K562 (cell line): ENCODE measurements around the gene ZNF346. TPM values are rescaled to one million over a fixed set of nuclear protein-coding genes. Genes with fewer than 3 reads are reported as not detected.

ENCODE experiments used
- ATAC-seq: fragments of 200-7000 bp; cut with Tn5 transposase; 3 replicates; pipeline ENCODE4 v1.9.1; 2020; ENCODE audit warnings: moderate library complexity
- BruUV-seq: library from RNA; stranded (reverse); fragments of 400-500 nt; replicated peaks from 2 replicates; lab custom pipeline; 2021; lab: Mats Ljungman, UMichigan
- CTCF ChIA-PET: fragments of 300-600 bp; formaldehyde crosslinking; extraction: SDS; loops from one replicate; lab custom pipeline; 2021; ENCODE audit warnings: low intra/inter-chr PET ratio; lab: Yijun Ruan, JAX
- POLR2A ChIA-PET: fragments of 300-600, 350-650 bp; sonication (Branson Sonifier 250); formaldehyde crosslinking; extraction: SDS; loops from one replicate; lab custom pipeline; 2021; ENCODE audit warnings: antibody characterized with exemption, inconsistent platforms; lab: Yijun Ruan, JAX
- DNase-seq, 4 experiments: peaks; one replicate each; pipeline versions ENCODE4 v3.0.0 to v3.0.0-alpha.2; 2011 to 2018; ENCODE audit warnings: low spot score in 3 of 4, mixed read lengths in 3 of 4; ENCODE audit errors: extremely low read depth in 1 of 4
- FAIRE-seq: peaks from 2 replicates; lab custom pipeline; 2011; peaks lifted over from hg19 to GRCh38; lab: Jason Lieb, UNC
- H2AFZ ChIP-seq: 2 replicates; pipeline ENCODE4 v1.6.0; 2011; ENCODE audit warnings: low read depth, low read length, control low read depth, inconsistent platforms
- H3K27ac ChIP-seq: fragments of 200-600 bp; 3 replicates; pipeline ENCODE4 v1.8.0; 2011; ENCODE audit warnings: low read depth, mild to moderate bottlenecking, control low read depth, inconsistent platforms, low read length, moderate library complexity, mixed read lengths; ENCODE audit errors: extremely low read depth
- H3K27me3 ChIP-seq, 2 experiments: fragments of 300-600 bp in 1 of 2; 2 replicates in 1 of 2; 3 replicates in 1 of 2; pipeline versions ENCODE4 v1.6.0 to v1.8.0; 2011; ENCODE audit warnings: inconsistent platforms in 2 of 2, low read length in 2 of 2, mild to moderate bottlenecking in 1 of 2, mixed read lengths in 1 of 2, moderate library complexity in 1 of 2; ENCODE audit not compliant: control insufficient read depth in 2 of 2, insufficient read depth in 2 of 2
- H3K36me3 ChIP-seq: fragments of 300-600 bp; 3 replicates; pipeline ENCODE4 v1.8.0; 2011; ENCODE audit warnings: mild to moderate bottlenecking, low read length, inconsistent platforms; ENCODE audit not compliant: control insufficient read depth, insufficient read depth
- H3K4me1 ChIP-seq, 2 experiments: fragments of 200-600 bp in 1 of 2; replicated peaks in 1 of 2; 2 replicates in 1 of 2; 3 replicates in 1 of 2; pipeline versions ENCODE4 v1.5.1 to v1.8.0; 2011; ENCODE audit warnings: inconsistent platforms in 2 of 2, low read length in 2 of 2, mild to moderate bottlenecking in 1 of 2, mixed read lengths in 1 of 2, moderate library complexity in 1 of 2; ENCODE audit not compliant: control insufficient read depth in 2 of 2, insufficient read depth in 2 of 2
- H3K4me2 ChIP-seq: 2 replicates; pipeline ENCODE4 v1.6.1; 2011; ENCODE audit warnings: low read length, control low read depth, inconsistent platforms, mixed read lengths; ENCODE audit not compliant: insufficient read depth
- H3K4me3 ChIP-seq: fragments of 200-600 bp; sonication (generic), shearing (Covaris generic); 2 replicates; pipeline ENCODE4 v1.5.1; 2016; ENCODE audit warnings: control low read depth, inconsistent platforms
- H3K79me2 ChIP-seq: fragments of 200-600 bp; 3 replicates; pipeline ENCODE4 v1.8.0; 2011; ENCODE audit warnings: low read length, inconsistent platforms; ENCODE audit not compliant: control insufficient read depth, insufficient read depth
- H3K9ac ChIP-seq, 2 experiments: 2 replicates each; pipeline versions ENCODE4 v1.6.0 to v1.6.1; 2011; ENCODE audit warnings: low read depth in 2 of 2, low read length in 2 of 2, control low read depth in 1 of 2, inconsistent platforms in 1 of 2, mild to moderate bottlenecking in 1 of 2, mixed read lengths in 1 of 2; ENCODE audit not compliant: insufficient read depth in 1 of 2
- H3K9me1 ChIP-seq: one replicate; pipeline ENCODE4 v1.6.0; 2011; ENCODE audit warnings: inconsistent platforms, mild to moderate bottlenecking, low read length, moderate library complexity; ENCODE audit not compliant: control insufficient read depth, insufficient read depth
- H3K9me3 ChIP-seq: replicated peaks from 2 replicates; pipeline ENCODE4 v1.5.1; 2011; ENCODE audit warnings: low read depth, low read length, inconsistent platforms; ENCODE audit not compliant: control insufficient read depth, insufficient read depth
- H4K20me1 ChIP-seq: replicated peaks from 2 replicates; pipeline ENCODE4 v1.6.1; 2011; ENCODE audit warnings: low read length, inconsistent platforms, mixed read lengths; ENCODE audit not compliant: control insufficient read depth, insufficient read depth
- BRCA1 ChIP-seq, 2 experiments: fragments of 450-650 bp in 1 of 2; sonication (generic) in 1 of 2; formaldehyde crosslinking in 1 of 2; IDR thresholded peaks; 2 replicates each; pipeline versions ENCODE4 v1.5.0 to v1.6.1; 2017 to 2020; ENCODE audit warnings: mild to moderate bottlenecking in 1 of 2, missing genetic modification reagents in 1 of 2
- CBX5 ChIP-seq: IDR thresholded peaks from 2 replicates; pipeline ENCODE4 v1.6.1; 2014; ENCODE audit warnings: low read depth, borderline replicate concordance
- CHD2 ChIP-seq: IDR thresholded peaks from 2 replicates; pipeline ENCODE4 v1.6.1; 2011; ENCODE audit warnings: low read depth, low read length
- FOXM1 ChIP-seq, 2 experiments: fragments of 450-650 bp in 1 of 2; sonication (generic) in 1 of 2; formaldehyde crosslinking in 1 of 2; IDR thresholded peaks; 2 replicates each; pipeline versions ENCODE4 v1.6.1 to v1.9.0; 2017 to 2022; ENCODE audit warnings: low read depth in 2 of 2, mild to moderate bottlenecking in 2 of 2, missing genetic modification reagents in 1 of 2, moderate library complexity in 1 of 2
- GABPA ChIP-seq: fragments of 200-800 bp; sonication (Bioruptor generic); conservative IDR thresholded peaks from 2 replicates; pipeline ENCODE4 v1.6.1; 2016; ENCODE audit warnings: low read depth, missing genetic modification characterization, missing compliant biosample characterization
- KDM2B ChIP-seq: fragments of 250-450 bp; sonication (Bioruptor Pico); IDR thresholded peaks from 2 replicates; pipeline ENCODE4 v1.8.0; 2021; ENCODE audit warnings: mild to moderate bottlenecking, moderate library complexity
- MTA2 ChIP-seq: fragments of 450-650 bp; IDR thresholded peaks from 2 replicates; pipeline ENCODE4 v1.6.1; 2016; ENCODE audit warnings: low read depth
- POLR2H ChIP-seq: IDR thresholded peaks from 2 replicates; pipeline ENCODE4 v1.6.1; 2016; ENCODE audit warnings: missing genetic modification characterization, low read depth, mild to moderate bottlenecking, control low read depth, missing compliant biosample characterization, moderate library complexity
- RBBP5 ChIP-seq: fragments of 200-600 bp; sonication (generic); IDR thresholded peaks from 2 replicates; pipeline ENCODE4 v1.6.1; 2012; ENCODE audit warnings: borderline replicate concordance, mild to moderate bottlenecking, low read length, control low read depth, inconsistent platforms; ENCODE audit not compliant: insufficient read depth, poor library complexity, severe bottlenecking
- SRSF3 ChIP-seq: fragments of 200-400 bp; formaldehyde crosslinking; IDR thresholded peaks from 2 replicates; pipeline ENCODE4 v1.6.1; 2016; ENCODE audit warnings: mild to moderate bottlenecking, low read length, moderate library complexity; ENCODE audit not compliant: insufficient read depth
- TARDBP ChIP-seq: fragments of 450-650 bp; IDR thresholded peaks from 2 replicates; pipeline ENCODE4 v1.6.1; 2016
- THRAP3 ChIP-seq: fragments of 450-650 bp; IDR thresholded peaks from 2 replicates; pipeline ENCODE4 v1.6.1; 2016; ENCODE audit warnings: mild to moderate bottlenecking, inconsistent platforms, borderline replicate concordance
- ZBTB8A ChIP-seq: fragments of 450-650 bp; IDR thresholded peaks from 2 replicates; pipeline ENCODE4 v1.6.1; 2018; ENCODE audit warnings: mild to moderate bottlenecking, moderate library complexity; ENCODE audit not compliant: partially characterized antibody
- WGBS: fragments of 100-300 bp; shearing (Covaris generic); methylation state at CpG from one replicate; pipeline ENCODE4 v1.1.6; 2016; ENCODE audit warnings: low coverage, mixed read lengths; ENCODE audit not compliant: insufficient coverage; ENCODE audit errors: missing lambda C conversion rate; 5-methylcytosine and 5-hydroxymethylcytosine counted together
- in situ Hi-C: fragments of 300-500 bp; cut with MboI; formaldehyde crosslinking; loops from 4 replicates; pipeline ENCODE4 v1.15.0; 2018; ENCODE audit warnings: inconsistent platforms, mixed read lengths
- intact Hi-C: fragments of 100-400 bp; cut with micrococcal nuclease; formaldehyde crosslinking; loops from 2 replicates; pipeline ENCODE4 v1.14.2; 2022
- polyA plus RNA-seq, 8 experiments: library from polyadenylated mRNA; depleted of rRNA in 4 of 8; stranded (reverse) in 5 of 8; unstranded in 3 of 8; fragments of >200 nt; fragmentation: Nextera tagmentation in 2 of 8; fragmentation: Illumina TruSeq in 1 of 8; extraction: Ambion mirVana in 2 of 8; extraction: Trizol in 1 of 8; gene quantifications; 2 replicates each; pipeline versions ENCODE4 v1.2.1 to v1.2.3, GENCODE V29; 2011 to 2014; ENCODE audit warnings: inconsistent platforms in 1 of 8, missing spikeins in 1 of 8
- total RNA-seq, 7 experiments: library from RNA; depleted of rRNA in 6 of 7; stranded (reverse); fragments of >200 nt in 6 of 7; fragmentation: Illumina TruSeq in 2 of 7; extraction: Trizol in 2 of 7; gene quantifications; 2 replicates each; pipeline versions ENCODE4 v1.2.1 to v1.2.3, GENCODE V29; 2011 to 2021; ENCODE audit warnings: low replicate concordance in 1 of 7
- TF ChIP-seq, protein P1 (sequence below): fragments of 250-450 bp; sonication (Bioruptor Pico); IDR thresholded peaks from 2 replicates; pipeline ENCODE4 v1.8.0; 2022; ENCODE audit warnings: moderate library complexity, mild to moderate bottlenecking, inconsistent platforms
- TF ChIP-seq, protein P2 (sequence below): IDR thresholded peaks from 3 replicates; pipeline ENCODE4 v1.6.1; 2011; ENCODE audit warnings: borderline replicate concordance, mild to moderate bottlenecking, moderate library complexity; ENCODE audit not compliant: insufficient read length; ENCODE audit errors: extremely low read depth
- TF ChIP-seq, protein P3 (sequence below), 2 experiments: fragments of 450-650 bp; conservative IDR thresholded peaks; 2 replicates each; pipeline ENCODE4 v1.6.1; 2017; ENCODE audit warnings: mild to moderate bottlenecking in 2 of 2, moderate library complexity in 2 of 2

Gene ZNF346
- total and polyA plus RNA-seq, 9 of the 15 experiments (the other 6 are each of a cell fraction or from before 2014, with no cell fraction given), result 5.0 to 25.1 (median 20.1) TPM

DNA sequence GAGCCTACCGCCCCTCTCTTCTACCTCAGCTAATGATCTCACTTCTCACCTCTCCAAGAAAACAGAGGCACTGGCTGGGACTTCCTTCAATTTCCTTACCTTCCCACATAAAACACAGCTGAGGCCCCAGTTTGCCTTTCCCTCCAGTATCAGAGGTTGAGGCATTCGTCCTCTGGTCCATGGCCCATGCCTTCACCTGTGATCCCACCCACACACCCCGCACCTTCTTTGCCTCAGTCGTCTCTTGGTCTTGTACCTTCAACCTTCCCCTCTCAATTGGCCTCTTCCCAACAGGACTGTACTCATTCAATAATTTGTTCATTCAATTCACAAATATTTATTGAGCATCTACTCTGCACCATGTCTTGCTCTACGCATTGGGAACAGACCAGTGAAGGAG, 100.1 kb downstream of the ZNF346 start:
- ATAC-seq (no peak), DNase-seq (no peak), FAIRE-seq (no peak)
- POLR2A ChIA-PET, result no interaction called here
- H3K9me3 ChIP-seq, result no peaks in the 10 kb centered on the region
- H3K27ac ChIP-seq, result no peak overlapping the region
- H3K9ac ChIP-seq, result no peak overlapping the region
- H2AFZ ChIP-seq, result no peak overlapping the region
- no peaks in the 10 kb centered on the region for H3K36me3 ChIP-seq
- no peaks in the 10 kb centered on the region for H4K20me1 ChIP-seq
- 63% methylated on average over 5 of the region's 5 CpGs for WGBS
- H3K79me2 ChIP-seq, result no peaks in the 10 kb centered on the region
- intact Hi-C loops (no loop called here), in situ Hi-C loops (loop anchor here (25.0 kb wide), 1 partner anchor 1385 kb away; no protein-coding TSS in a partner anchor)
- no TSS peak for BruUV-seq
- no peak overlapping the region for H3K4me3 ChIP-seq
- no peak for TF ChIP-seq POLR2H (tag)
- no peak for TF ChIP-seq THRAP3
- no peak for TF ChIP-seq RBBP5
- TF ChIP-seq CHD2, result no peak
- TF ChIP-seq KDM2B, result no peak
- TF ChIP-seq, protein P1, sequence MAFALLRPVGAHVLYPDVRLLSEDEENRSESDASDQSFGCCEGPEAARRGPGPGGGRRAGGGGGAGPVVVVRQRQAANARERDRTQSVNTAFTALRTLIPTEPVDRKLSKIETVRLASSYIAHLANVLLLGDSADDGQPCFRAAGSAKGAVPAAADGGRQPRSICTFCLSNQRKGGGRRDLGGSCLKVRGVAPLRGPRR (CRISPR knock-in tag), result no peak
- TF ChIP-seq ZBTB8A, result no peak
- no peak for TF ChIP-seq FOXM1 (IDR thresholded peaks at IDR 0.05; ENCODE audit: low read depth)
- no peak for TF ChIP-seq FOXM1 (CRISPR knock-in tag; IDR thresholded peaks at IDR 0.05; ENCODE audit: low read depth)
- TF ChIP-seq SRSF3, result no peak
- TF ChIP-seq, protein P2, sequence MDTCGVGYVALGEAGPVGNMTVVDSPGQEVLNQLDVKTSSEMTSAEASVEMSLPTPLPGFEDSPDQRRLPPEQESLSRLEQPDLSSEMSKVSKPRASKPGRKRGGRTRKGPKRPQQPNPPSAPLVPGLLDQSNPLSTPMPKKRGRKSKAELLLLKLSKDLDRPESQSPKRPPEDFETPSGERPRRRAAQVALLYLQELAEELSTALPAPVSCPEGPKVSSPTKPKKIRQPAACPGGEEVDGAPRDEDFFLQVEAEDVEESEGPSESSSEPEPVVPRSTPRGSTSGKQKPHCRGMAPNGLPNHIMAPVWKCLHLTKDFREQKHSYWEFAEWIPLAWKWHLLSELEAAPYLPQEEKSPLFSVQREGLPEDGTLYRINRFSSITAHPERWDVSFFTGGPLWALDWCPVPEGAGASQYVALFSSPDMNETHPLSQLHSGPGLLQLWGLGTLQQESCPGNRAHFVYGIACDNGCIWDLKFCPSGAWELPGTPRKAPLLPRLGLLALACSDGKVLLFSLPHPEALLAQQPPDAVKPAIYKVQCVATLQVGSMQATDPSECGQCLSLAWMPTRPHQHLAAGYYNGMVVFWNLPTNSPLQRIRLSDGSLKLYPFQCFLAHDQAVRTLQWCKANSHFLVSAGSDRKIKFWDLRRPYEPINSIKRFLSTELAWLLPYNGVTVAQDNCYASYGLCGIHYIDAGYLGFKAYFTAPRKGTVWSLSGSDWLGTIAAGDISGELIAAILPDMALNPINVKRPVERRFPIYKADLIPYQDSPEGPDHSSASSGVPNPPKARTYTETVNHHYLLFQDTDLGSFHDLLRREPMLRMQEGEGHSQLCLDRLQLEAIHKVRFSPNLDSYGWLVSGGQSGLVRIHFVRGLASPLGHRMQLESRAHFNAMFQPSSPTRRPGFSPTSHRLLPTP, result no peak
- TF ChIP-seq CBX5, result no peak
- TF ChIP-seq MTA2, result no peak
- no peak for TF ChIP-seq BRCA1 (IDR thresholded peaks at IDR 0.05)
- no peak for TF ChIP-seq BRCA1 (CRISPR knock-in tag; IDR thresholded peaks at IDR 0.05)
- TF ChIP-seq, protein P3, sequence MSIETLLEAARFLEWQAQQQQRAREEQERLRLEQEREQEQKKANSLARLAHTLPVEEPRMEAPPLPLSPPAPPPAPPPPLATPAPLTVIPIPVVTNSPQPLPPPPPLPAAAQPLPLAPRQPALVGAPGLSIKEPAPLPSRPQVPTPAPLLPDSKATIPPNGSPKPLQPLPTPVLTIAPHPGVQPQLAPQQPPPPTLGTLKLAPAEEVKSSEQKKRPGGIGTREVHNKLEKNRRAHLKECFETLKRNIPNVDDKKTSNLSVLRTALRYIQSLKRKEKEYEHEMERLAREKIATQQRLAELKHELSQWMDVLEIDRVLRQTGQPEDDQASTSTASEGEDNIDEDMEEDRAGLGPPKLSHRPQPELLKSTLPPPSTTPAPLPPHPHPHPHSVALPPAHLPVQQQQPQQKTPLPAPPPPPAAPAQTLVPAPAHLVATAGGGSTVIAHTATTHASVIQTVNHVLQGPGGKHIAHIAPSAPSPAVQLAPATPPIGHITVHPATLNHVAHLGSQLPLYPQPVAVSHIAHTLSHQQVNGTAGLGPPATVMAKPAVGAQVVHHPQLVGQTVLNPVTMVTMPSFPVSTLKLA (conservative IDR thresholded peaks at IDR 0.05), result no peak
- TF ChIP-seq TARDBP, result no peak
- no peak for TF ChIP-seq GABPA (tag)
- H3K4me2 ChIP-seq, result no peak overlapping the region
- peaks cover under 1 to 5% of the 10 kb centered on the region in 2 experiments; a peak in 2 of 5 replicates for H3K4me1 ChIP-seq
- H3K9me1 ChIP-seq, result no peaks in the 10 kb centered on the region
- CTCF ChIA-PET, result no interaction called here
- no peaks in the 10 kb centered on the region for H3K27me3 ChIP-seq
